ENCODE measurements around the gene KATNAL2. TPM values are rescaled to one million over a fixed set of nuclear protein-coding genes. Genes with fewer than 3 reads are reported as not detected.
A peak's percentile ranks its signal among the peaks of the same experiment; 100 is the strongest.
"Not testable (repeated sequence)": the region's sequence is repeated elsewhere in the genome, so short reads cannot be mapped to it uniquely, and the experiment has no call there.

The KATNAL2 gene
- total RNA-seq, 1 donor from 2014 or later, result 8.0 TPM

- not testable (repeated sequence) for DNase-seq (ENCODE audit: low spot score)
Observed at GRCh38 chr18:47034591-47034990, 117.2 kb downstream of the KATNAL2 start.

- no peak for DNase-seq (ENCODE audit: low spot score)
Observed at GRCh38 chr18:47035156-47035671, 117.8 kb downstream of the KATNAL2 start, which contains the start of gene ELOA2. TSS of gene ELOA2 (minus strand) at chr18:47035621. CDS start at chr18:47035264, 357 bp downstream.

GRCh38 chr18:47036298-47036874, 119.0 kb downstream of the KATNAL2 start:
- no peak for DNase-seq (ENCODE audit: low spot score)

- DNase-seq (ENCODE audit: low spot score), result no peak
Observed at GRCh38 chr18:47036927-47037578, 119.7 kb downstream of the KATNAL2 start.

GRCh38 chr18:47040982-47041381, 123.6 kb downstream of the KATNAL2 start:
- DNase-seq (ENCODE audit: low spot score), result no peak

GRCh38 chr18:47050468-47050867, 133.1 kb downstream of the KATNAL2 start:
- no peak for DNase-seq (ENCODE audit: low spot score)

- DNase-seq (ENCODE audit: low spot score), result no peak
Observed at GRCh38 chr18:47054369-47054768, 137.0 kb downstream of the KATNAL2 start.

- DNase-seq (ENCODE audit: low spot score), result no peak
Observed at GRCh38 chr18:47062471-47062870, 145.1 kb downstream of the KATNAL2 start.

GRCh38 chr18:47063096-47063495, 145.7 kb downstream of the KATNAL2 start:
- DNase-seq (ENCODE audit: low spot score), result no peak

- no peak for DNase-seq (ENCODE audit: low spot score)
Observed at GRCh38 chr18:47067648-47068047, 150.2 kb downstream of the KATNAL2 start.

- DNase-seq (ENCODE audit: low spot score), result no peak
Observed at GRCh38 chr18:47075098-47075883, 157.9 kb downstream of the KATNAL2 start.

- no peak for DNase-seq (ENCODE audit: low spot score)
Observed at GRCh38 chr18:47077111-47077510, 159.7 kb downstream of the KATNAL2 start.

GRCh38 chr18:47080872-47081271, 163.5 kb downstream of the KATNAL2 start:
- DNase-seq (ENCODE audit: low spot score), result no peak

- DNase-seq (ENCODE audit: low spot score), result no peak
Observed at GRCh38 chr18:47081578-47081977, 164.2 kb downstream of the KATNAL2 start.

- no peak for DNase-seq (ENCODE audit: low spot score)
Observed at GRCh38 chr18:47087676-47088075, 170.3 kb downstream of the KATNAL2 start.

- no peak for DNase-seq (ENCODE audit: low spot score)
Observed at GRCh38 chr18:47095810-47096209, 178.4 kb downstream of the KATNAL2 start.

- DNase-seq (ENCODE audit: low spot score), result peak; percentile 56
Observed at GRCh38 chr18:47100212-47100831, 182.9 kb downstream of the KATNAL2 start.

- no peak for DNase-seq (ENCODE audit: low spot score)
Observed at GRCh38 chr18:47108373-47108772, 191.0 kb downstream of the KATNAL2 start.

- no peak for DNase-seq (ENCODE audit: low spot score)
Observed at GRCh38 chr18:47108998-47109405, 191.6 kb downstream of the KATNAL2 start.

- DNase-seq (ENCODE audit: low spot score), result no peak
Observed at GRCh38 chr18:47109720-47110119, 192.3 kb downstream of the KATNAL2 start.

- DNase-seq (ENCODE audit: low spot score), result no peak
Observed at GRCh38 chr18:47110492-47111274, 193.3 kb downstream of the KATNAL2 start.
